Neural progenitor cell (in vitro differentiated cells): Measurements from ENCODE around the gene CD8B.
"Not testable (repeated sequence)": the region's sequence is repeated elsewhere in the genome, so short reads cannot be mapped to it uniquely, and the experiment has no call there.

ENCODE experiments used
- EZH2 ChIP-seq: fragments of 200-600 bp; sonication (generic); IDR thresholded peaks from 2 replicates; pipeline ENCODE4 v1.6.1; 2017; ENCODE audit warnings: antibody characterized with exemption, mild to moderate bottlenecking, moderate library complexity
- TF ChIP-seq, protein P1 (sequence below): fragments of 200-600 bp; sonication (generic); IDR thresholded peaks from 2 replicates; pipeline ENCODE4 v1.5.1; 2017; ENCODE audit warnings: antibody characterized with exemption, mild to moderate bottlenecking

DNA sequence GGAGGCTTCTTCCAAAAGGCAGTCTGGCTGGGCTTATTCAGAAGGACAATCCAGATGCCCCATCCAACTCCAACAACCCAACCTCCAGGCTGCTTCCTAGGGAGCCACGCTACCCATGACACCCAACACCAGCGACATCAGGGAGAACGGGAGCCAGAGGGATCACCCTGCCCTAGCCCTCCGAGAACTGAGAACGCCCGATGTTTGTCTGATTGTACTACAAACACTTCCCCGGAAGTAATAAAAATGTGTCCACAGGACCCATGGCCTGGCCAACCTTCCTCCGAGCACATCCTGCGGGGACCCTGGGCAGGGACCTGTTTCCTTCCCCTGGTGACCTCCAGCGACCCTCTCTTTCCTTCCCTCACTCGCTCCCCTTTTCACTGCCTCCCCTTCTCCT lies 511 bp downstream of the CD8B start:
- TF ChIP-seq, protein P1, sequence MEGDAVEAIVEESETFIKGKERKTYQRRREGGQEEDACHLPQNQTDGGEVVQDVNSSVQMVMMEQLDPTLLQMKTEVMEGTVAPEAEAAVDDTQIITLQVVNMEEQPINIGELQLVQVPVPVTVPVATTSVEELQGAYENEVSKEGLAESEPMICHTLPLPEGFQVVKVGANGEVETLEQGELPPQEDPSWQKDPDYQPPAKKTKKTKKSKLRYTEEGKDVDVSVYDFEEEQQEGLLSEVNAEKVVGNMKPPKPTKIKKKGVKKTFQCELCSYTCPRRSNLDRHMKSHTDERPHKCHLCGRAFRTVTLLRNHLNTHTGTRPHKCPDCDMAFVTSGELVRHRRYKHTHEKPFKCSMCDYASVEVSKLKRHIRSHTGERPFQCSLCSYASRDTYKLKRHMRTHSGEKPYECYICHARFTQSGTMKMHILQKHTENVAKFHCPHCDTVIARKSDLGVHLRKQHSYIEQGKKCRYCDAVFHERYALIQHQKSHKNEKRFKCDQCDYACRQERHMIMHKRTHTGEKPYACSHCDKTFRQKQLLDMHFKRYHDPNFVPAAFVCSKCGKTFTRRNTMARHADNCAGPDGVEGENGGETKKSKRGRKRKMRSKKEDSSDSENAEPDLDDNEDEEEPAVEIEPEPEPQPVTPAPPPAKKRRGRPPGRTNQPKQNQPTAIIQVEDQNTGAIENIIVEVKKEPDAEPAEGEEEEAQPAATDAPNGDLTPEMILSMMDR: not testable (repeated sequence)
- not testable (repeated sequence) for TF ChIP-seq EZH2
